Small intestine (tissue), 7 donors: ENCODE measurements around the gene HIGD1C. TPM values are rescaled to one million over a fixed set of nuclear protein-coding genes. Genes with fewer than 3 reads are reported as not detected.
A peak's percentile ranks its signal among the peaks of the same experiment; 100 is the strongest.
"Not testable (repeated sequence)": the region's sequence is repeated elsewhere in the genome, so short reads cannot be mapped to it uniquely, and the experiment has no call there.

Experiments used
- DNase-seq, 2 donors: peaks; one replicate each; pipeline versions ENCODE4 v3.0.0 to v3.0.0-alpha.2; 2013
- FAIRE-seq: peaks from 2 replicates; lab custom pipeline; 2012; peaks lifted over from hg19 to GRCh38; lab: Jason Lieb, UNC
- H3K27ac ChIP-seq, 3 donors: one replicate each; pipeline ENCODE4 v1.5.1; 2013; ENCODE audit warnings: low read length in 2 of 3, mild to moderate bottlenecking in 2 of 3, control low read depth in 1 of 3, inconsistent platforms in 1 of 3, low read depth in 1 of 3, moderate library complexity in 1 of 3
- H3K27me3 ChIP-seq, 3 donors: one replicate each; pipeline ENCODE4 v1.6.1; 2013; ENCODE audit warnings: low read length in 3 of 3, inconsistent platforms in 1 of 3; ENCODE audit not compliant: control insufficient read depth in 3 of 3, insufficient read depth in 3 of 3
- H3K36me3 ChIP-seq, 3 donors: one replicate each; pipeline ENCODE4 v1.6.1; 2013; ENCODE audit warnings: low read length in 3 of 3, inconsistent platforms in 1 of 3, low read depth in 1 of 3, mild to moderate bottlenecking in 1 of 3, moderate library complexity in 1 of 3; ENCODE audit not compliant: control insufficient read depth in 3 of 3, insufficient read depth in 2 of 3
- H3K4me1 ChIP-seq, 3 donors: one replicate each; pipeline ENCODE4 v1.6.1; 2013; ENCODE audit warnings: low read length in 2 of 3, inconsistent platforms in 1 of 3, low read depth in 1 of 3, mild to moderate bottlenecking in 1 of 3, moderate library complexity in 1 of 3; ENCODE audit not compliant: control insufficient read depth in 3 of 3, insufficient read depth in 2 of 3
- H3K4me3 ChIP-seq, 3 donors: one replicate each; pipeline ENCODE4 v1.5.1; 2013; ENCODE audit warnings: low read length in 3 of 3, control low read depth in 1 of 3, inconsistent platforms in 1 of 3, low read depth in 1 of 3, mild to moderate bottlenecking in 1 of 3, moderate library complexity in 1 of 3
- H3K9me3 ChIP-seq, 2 donors: one replicate each; pipeline ENCODE4 v1.6.1; 2013; ENCODE audit warnings: low read depth in 1 of 2, low read length in 1 of 2; ENCODE audit not compliant: control insufficient read depth in 2 of 2, insufficient read depth in 1 of 2
- WGBS, 3 donors: extraction: QIAGEN DNeasy Blood & Tissue Kit; methylation state at CpG; one replicate each; pipeline ENCODE4 v1.1.7; 2013; 5-methylcytosine and 5-hydroxymethylcytosine counted together
- polyA plus RNA-seq, 4 donors: library from polyadenylated mRNA; stranded (reverse) in 3 of 4; unstranded in 1 of 4; fragments of 200-250 nt in 3 of 4; fragments of 120-200 nt in 1 of 4; gene quantifications; one replicate each; pipeline versions ENCODE4 v1.2.1 to v1.2.3, GENCODE V29; 2013
- donor health status: healthy with polysubstance abuse.
- donor health status: control.
- donor health status: control.
- donor health status: Bipolar disorder and iron deficiency.
- donor health status: healthy.

Gene HIGD1C
- polyA plus RNA-seq, 4 donors: not detected

GRCh38 chr12:50923361-50924130 is 28.8 kb upstream of the HIGD1C start:
- Histone ChIP-seq H3K36me3 (no peaks in the 10 kb centered on the region), H3K27me3 (no peaks in the 10 kb centered on the region), H3K9me3 (no peaks in the 10 kb centered on the region), H3K4me3 (peak overlapping the region in 1 of 3 donors; percentile 53), H3K27ac (peak overlapping the region; percentile 65 to 93 (median 76)), H3K4me1 (peaks cover 0 to 20% (median 0%) of the 10 kb centered on the region in 3 donors)
- no peak for FAIRE-seq
- 26 to 40% (median 36%) methylated on average over 8 of the region's 8 CpGs for WGBS, 3 donors
- no peak for DNase-seq

- no peaks in the 10 kb centered on the region for H3K9me3 ChIP-seq
- peaks cover 0 to 20% (median 2%) of the 10 kb centered on the region in 3 donors for H3K4me1 ChIP-seq
- H3K27me3 ChIP-seq: no peaks in the 10 kb centered on the region
- DNase-seq (no peak), FAIRE-seq (no peak)
- peaks cover 0 to 4% (median 0%) of the 10 kb centered on the region in 3 donors for H3K36me3 ChIP-seq
- H3K4me3 ChIP-seq: peak overlapping the region in 2 of 3 donors; percentile 53 to 79
- H3K27ac ChIP-seq: peak overlapping the region; percentile 65 to 93 (median 76)
- WGBS, 3 donors: 0 to 5% (median 2%) methylated on average over 4 of the region's 4 CpGs
Observed at GRCh38 chr12:50924131-50924438, 28.3 kb upstream of the HIGD1C start.

GRCh38 chr12:50924439-50925341 is 27.7 kb upstream of the HIGD1C start:
- H3K4me1 ChIP-seq: peaks cover 0 to 20% (median 4%) of the 10 kb centered on the region in 3 donors
- peaks cover 0 to 4% (median 0%) of the 10 kb centered on the region in 3 donors for H3K36me3 ChIP-seq
- 2 to 5% (median 3%) methylated on average over 13 of the region's 13 CpGs for WGBS, 3 donors
- FAIRE-seq: no peak
- H3K9me3 ChIP-seq: no peaks in the 10 kb centered on the region
- peak; percentile 83 to 96 for DNase-seq
- H3K27ac ChIP-seq: peak overlapping the region; percentile 69 to 93 (median 76)
- H3K4me3 ChIP-seq: peak overlapping the region; percentile 53 to 79 (median 63)
- no peaks in the 10 kb centered on the region for H3K27me3 ChIP-seq

GRCh38 chr12:50925342-50925651 is 27.0 kb upstream of the HIGD1C start:
- no peaks in the 10 kb centered on the region for H3K27me3 ChIP-seq
- H3K27ac ChIP-seq: peak overlapping the region; percentile 63 to 76 (median 69)
- FAIRE-seq (no peak), DNase-seq (peak; percentile 41 to 43)
- H3K4me3 ChIP-seq: peak overlapping the region; percentile 53 to 79 (median 63)
- H3K4me1 ChIP-seq: peaks cover 0 to 20% (median 4%) of the 10 kb centered on the region in 3 donors
- 10 to 13% (median 12%) methylated on average over 7 of the region's 7 CpGs for WGBS, 3 donors
- H3K36me3 ChIP-seq: peaks cover 0 to 9% (median 0%) of the 10 kb centered on the region in 3 donors
- no peaks in the 10 kb centered on the region for H3K9me3 ChIP-seq

GRCh38 chr12:50925920-50926319 is 26.4 kb upstream of the HIGD1C start:
- FAIRE-seq: no peak
- no peaks in the 10 kb centered on the region for H3K27me3 ChIP-seq
- H3K36me3 ChIP-seq: peaks cover 0 to 13% (median 1%) of the 10 kb centered on the region in 3 donors
- H3K27ac ChIP-seq: peak overlapping the region in 2 of 3 donors; percentile 31 to 76
- peak overlapping the region; percentile 53 to 79 (median 63) for H3K4me3 ChIP-seq
- WGBS, 3 donors: 11 to 36% (median 29%) methylated on average over 1 of the region's 1 CpG
- peak in 1 of 2 donors; percentile 51 for DNase-seq
- H3K9me3 ChIP-seq: no peaks in the 10 kb centered on the region
- H3K4me1 ChIP-seq: peaks cover 0 to 20% (median 4%) of the 10 kb centered on the region in 3 donors

GRCh38 chr12:50926415-50926814 is 25.9 kb upstream of the HIGD1C start:
- Histone ChIP-seq H3K4me3 (peak overlapping the region in 2 of 3 donors; percentile 48 to 53), H3K27ac (peak overlapping the region; percentile 15 to 76 (median 58)), H3K4me1 (peaks cover 0 to 25% (median 4%) of the 10 kb centered on the region in 3 donors), H3K27me3 (no peaks in the 10 kb centered on the region), H3K9me3 (no peaks in the 10 kb centered on the region), H3K36me3 (peaks cover 0 to 13% (median 1%) of the 10 kb centered on the region in 3 donors)
- no peak for FAIRE-seq
- WGBS, 3 donors: 17 to 29% (median 27%) methylated on average over 1 of the region's 1 CpG
- DNase-seq: peak in 1 of 2 donors; percentile 25

GRCh38 chr12:50926932-50927331 is 25.4 kb upstream of the HIGD1C start:
- peak; percentile 60 to 85 for DNase-seq
- H3K9me3 ChIP-seq, H3K27me3 ChIP-seq, FAIRE-seq: not testable (repeated sequence)
- WGBS, 3 donors: 3 to 30% (median 18%) methylated on average over 3 of the region's 3 CpGs
- Histone ChIP-seq H3K36me3 (peaks cover 0 to 13% (median 1%) of the 10 kb centered on the region in 3 donors), H3K4me1 (peaks cover 0 to 29% (median 4%) of the 10 kb centered on the region in 3 donors), H3K4me3 (peak overlapping the region; percentile 10 to 48 (median 41)), H3K27ac (peak overlapping the region in 2 of 3 donors; percentile 62 to 76)

GRCh38 chr12:50927356-50927755 is 25.0 kb upstream of the HIGD1C start:
- H3K27ac ChIP-seq: peak overlapping the region in 2 of 3 donors; percentile 62 to 76

More at GRCh38 chr12:50927356-50927755, 25.0 kb upstream of the HIGD1C start:
- no peaks in the 10 kb centered on the region for H3K9me3 ChIP-seq
- FAIRE-seq: no peak
- H3K36me3 ChIP-seq: peaks cover 0 to 13% (median 1%) of the 10 kb centered on the region in 3 donors
- H3K27me3 ChIP-seq: no peaks in the 10 kb centered on the region
- peaks cover 0 to 30% (median 4%) of the 10 kb centered on the region in 3 donors for H3K4me1 ChIP-seq
- peak overlapping the region; percentile 10 to 48 (median 41) for H3K4me3 ChIP-seq
- DNase-seq: peak; percentile 24 to 61
- WGBS, 3 donors: 14 to 29% (median 21%) methylated on average over 2 of the region's 2 CpGs
